Pancreas (tissue), 10 donors: ENCODE measurements around the gene CD27. TPM values are rescaled to one million over a fixed set of nuclear protein-coding genes. Genes with fewer than 3 reads are reported as not detected.

Source experiments
- ATAC-seq, 4 donors: fragments of 200-7000 bp; cut with Tn5 transposase; one replicate each; pipeline versions ENCODE4 v1.8.0 to v1.9.1; 2020; ENCODE audit warnings: mild to moderate bottlenecking in 4 of 4, moderate library complexity in 4 of 4
- DNase-seq, 6 donors: peaks; one replicate each; pipeline ENCODE4 v3.0.0-alpha.2; 2020
- FAIRE-seq: peaks from 2 replicates; lab custom pipeline; 2012; peaks lifted over from hg19 to GRCh38; lab: Jason Lieb, UNC
- H3K27ac ChIP-seq, 4 donors: fragments of 200-600 bp; sonication (generic); 1 replicate in 3 of 4; 2 replicates in 1 of 4; pipeline versions ENCODE4 v1.5.0 to v1.8.0; 2020
- H3K27me3 ChIP-seq, 4 donors: fragments of 200-600 bp; one replicate each; pipeline ENCODE4 v1.8.0; 2021
- H3K36me3 ChIP-seq, 3 donors: fragments of 200-600 bp; sonication (generic) in 1 of 3; one replicate each; pipeline versions ENCODE4 v1.5.0 to v1.8.0; 2020 to 2021
- H3K4me1 ChIP-seq, 3 donors: fragments of 200-600 bp; one replicate each; pipeline ENCODE4 v1.8.0; 2021
- H3K4me3 ChIP-seq, 4 donors: fragments of 200-600 bp; sonication (generic) in 2 of 4; one replicate each; pipeline versions ENCODE4 v1.5.0 to v1.8.0; 2020 to 2021
- H3K9me3 ChIP-seq, 4 donors: fragments of 200-600 bp; one replicate each; pipeline ENCODE4 v1.8.0; 2021
- WGBS, 2 donors: extraction: QIAGEN DNeasy Blood & Tissue Kit; methylation state at CpG; one replicate each; pipeline ENCODE4 v1.1.7; 2013; 5-methylcytosine and 5-hydroxymethylcytosine counted together
- intact Hi-C, 3 donors: fragments of 100-400 bp; cut with DNase I; formaldehyde crosslinking; loops; one replicate each; pipeline versions ENCODE4 v1.11.1 to v1.14.2; 2022
- polyA plus RNA-seq, 2 donors: library from polyadenylated mRNA; stranded (reverse); fragments of 200-250 nt; gene quantifications; one replicate each; pipeline ENCODE4 v1.2.3, GENCODE V29; 2013
- total RNA-seq, 6 donors: library from RNA; stranded (reverse); fragmentation: NEBNext Ultra II Directional in 4 of 6; extraction: Animal tissue kit (Norgen Biotek cat#: 25700) in 4 of 6; gene quantifications; one replicate each; pipeline versions ENCODE4 v1.2.1 to v1.2.4, GENCODE V29; 2021 to 2023
- TF ChIP-seq, protein P1 (sequence below), 4 donors: fragments of 200-600 bp; sonication (generic) in 3 of 4; IDR thresholded peaks; one replicate each; pipeline versions ENCODE4 v1.5.0 to v1.8.0; 2021; ENCODE audit warnings: antibody characterized with exemption in 4 of 4
- donor health status: healthy with polysubstance abuse.
- donor health status: DM: no; HTN: no; CAD: no; lungs with moderate emphysema.
- donor health status: DM: no; HTN: no; CAD: no.
- donor health status: control.
- donor health status: control.
- donor health status: Bipolar disorder and iron deficiency.
- donor health status: DM: yes; HTN: yes; CAD: no.
- donor health status: DM: no; HTN: no; CAD: no.
- donor health status: DM: no; HTN: no; CAD: no.
- donor health status: DM: yes; HTN: yes; CAD: no.

Gene CD27
- total and polyA plus RNA-seq, 8 donors: 0.14 to 0.81 (median 0.28) TPM; not detected in 2

DNA sequence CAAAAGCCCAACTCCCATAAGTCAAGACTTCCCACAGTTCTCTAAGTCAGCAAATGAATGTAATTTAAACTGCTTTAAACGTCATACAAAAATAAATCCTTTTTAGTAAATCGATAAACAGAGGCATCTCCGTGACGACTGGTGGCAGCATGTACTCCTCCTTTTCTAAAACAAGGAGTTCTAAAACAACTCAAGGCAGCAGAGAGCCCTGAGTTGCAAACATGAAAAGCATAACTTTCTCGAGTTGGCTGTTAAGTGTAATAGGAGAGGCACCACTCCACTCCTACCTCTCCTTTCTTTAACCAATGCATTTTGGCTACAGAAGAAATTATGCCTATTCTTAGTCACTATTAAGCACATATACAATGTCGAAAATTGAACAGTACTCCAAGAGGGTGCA, 38.8 kb upstream of the CD27 start:
- WGBS, 2 donors: 70 to 79% methylated on average over 6 of the region's 6 CpGs
- intact Hi-C loops: no loop called here
- no peak overlapping the region for H3K4me3 ChIP-seq
- H3K9me3 ChIP-seq: no peaks in the 10 kb centered on the region
- no peak for DNase-seq
- no peak for ATAC-seq
- no peaks in the 10 kb centered on the region for H3K4me1 ChIP-seq
- no peak overlapping the region for H3K27ac ChIP-seq
- H3K27me3 ChIP-seq: no peaks in the 10 kb centered on the region
- no peaks in the 10 kb centered on the region for H3K36me3 ChIP-seq
- TF ChIP-seq, protein P1, sequence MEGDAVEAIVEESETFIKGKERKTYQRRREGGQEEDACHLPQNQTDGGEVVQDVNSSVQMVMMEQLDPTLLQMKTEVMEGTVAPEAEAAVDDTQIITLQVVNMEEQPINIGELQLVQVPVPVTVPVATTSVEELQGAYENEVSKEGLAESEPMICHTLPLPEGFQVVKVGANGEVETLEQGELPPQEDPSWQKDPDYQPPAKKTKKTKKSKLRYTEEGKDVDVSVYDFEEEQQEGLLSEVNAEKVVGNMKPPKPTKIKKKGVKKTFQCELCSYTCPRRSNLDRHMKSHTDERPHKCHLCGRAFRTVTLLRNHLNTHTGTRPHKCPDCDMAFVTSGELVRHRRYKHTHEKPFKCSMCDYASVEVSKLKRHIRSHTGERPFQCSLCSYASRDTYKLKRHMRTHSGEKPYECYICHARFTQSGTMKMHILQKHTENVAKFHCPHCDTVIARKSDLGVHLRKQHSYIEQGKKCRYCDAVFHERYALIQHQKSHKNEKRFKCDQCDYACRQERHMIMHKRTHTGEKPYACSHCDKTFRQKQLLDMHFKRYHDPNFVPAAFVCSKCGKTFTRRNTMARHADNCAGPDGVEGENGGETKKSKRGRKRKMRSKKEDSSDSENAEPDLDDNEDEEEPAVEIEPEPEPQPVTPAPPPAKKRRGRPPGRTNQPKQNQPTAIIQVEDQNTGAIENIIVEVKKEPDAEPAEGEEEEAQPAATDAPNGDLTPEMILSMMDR (IDR thresholded peaks at IDR 0.05): no peak
- no peak for FAIRE-seq

DNA sequence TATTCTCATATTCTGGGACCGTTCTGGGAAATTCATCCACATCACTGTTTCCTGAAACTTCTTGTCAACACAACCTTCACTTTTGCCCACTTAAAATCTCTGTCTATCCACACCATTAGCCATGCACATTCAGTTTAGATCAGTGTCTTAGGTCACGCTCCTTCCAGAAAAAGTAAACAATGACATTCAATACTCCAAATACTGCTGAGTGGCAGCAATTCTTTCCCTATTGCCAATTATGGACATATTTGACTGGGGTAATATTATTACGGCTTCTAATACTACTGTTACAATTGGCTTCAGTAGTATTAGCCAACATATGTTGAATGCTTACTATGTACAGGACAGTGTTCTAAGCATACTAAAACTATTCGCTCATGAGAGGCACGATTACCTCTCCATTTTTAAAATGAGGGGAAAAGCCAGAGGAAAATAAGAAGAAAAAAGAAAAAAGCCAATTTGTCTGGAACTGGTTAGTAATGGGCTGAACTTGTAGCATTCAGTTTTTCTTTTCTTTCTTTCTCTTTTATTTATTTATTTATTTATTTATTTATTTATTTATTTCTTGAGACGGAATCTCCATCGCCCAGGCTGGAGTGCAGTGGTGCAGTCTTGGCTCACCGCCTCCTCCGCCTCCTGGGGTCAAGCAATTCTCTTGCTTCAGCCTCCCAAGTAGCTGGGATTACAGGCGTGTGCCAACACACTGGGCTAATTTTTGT, 37.4 kb upstream of the CD27 start:
- FAIRE-seq: no peak
- TF ChIP-seq, protein P1 (IDR thresholded peaks at IDR 0.05): no peak
- WGBS, 2 donors: 91 to 94% methylated on average over 10 of the region's 10 CpGs

GRCh38 chr12:6416596-6416995, 28.2 kb upstream of the CD27 start:
- Histone ChIP-seq H3K4me3 (no peak overlapping the region), H3K27ac (no peak overlapping the region), H3K4me1 (peaks cover 0 to 15% (median 0%) of the 10 kb centered on the region in 3 donors), H3K27me3 (no peaks in the 10 kb centered on the region), H3K36me3 (no peaks in the 10 kb centered on the region), H3K9me3 (no peaks in the 10 kb centered on the region)
- DNase-seq (no peak), ATAC-seq (peak in 2 of 4 donors; percentile 60 to 66), FAIRE-seq (no peak)
- TF ChIP-seq, protein P1 (IDR thresholded peaks at IDR 0.05): no peak
- intact Hi-C loops: no loop called here
- 85 to 89% methylated on average over 3 of the region's 3 CpGs for WGBS, 2 donors

More for the DNA sequence above, 37.4 kb upstream of the CD27 start:
- Histone ChIP-seq H3K4me1 (no peaks in the 10 kb centered on the region), H3K9me3 (no peaks in the 10 kb centered on the region), H3K27me3 (no peaks in the 10 kb centered on the region), H3K36me3 (no peaks in the 10 kb centered on the region), H3K4me3 (no peak overlapping the region), H3K27ac (no peak overlapping the region)
- no peak for DNase-seq
- no peak for ATAC-seq
- intact Hi-C loops: no loop called here

- FAIRE-seq (no peak), DNase-seq (peak in 2 of 6 donors; percentile 30 to 36), ATAC-seq (peak in 3 of 4 donors; percentile 35 to 59 (median 59))
- Histone ChIP-seq H3K36me3 (no peaks in the 10 kb centered on the region), H3K27ac (peak overlapping the region in 1 of 4 donors; percentile 27), H3K4me1 (peaks cover 0 to 20% (median 0%) of the 10 kb centered on the region in 3 donors), H3K9me3 (no peaks in the 10 kb centered on the region), H3K27me3 (no peaks in the 10 kb centered on the region), H3K4me3 (no peak overlapping the region)
- 34 to 35% methylated on average over 6 of the region's 6 CpGs for WGBS, 2 donors
- intact Hi-C loops: no loop called here
- TF ChIP-seq, protein P1 (IDR thresholded peaks at IDR 0.05): no peak
Measured at GRCh38 chr12:6418796-6419195, 26.0 kb upstream of the CD27 start.

- intact Hi-C loops: loop anchor here in 2 of 3 donors (5.0 kb wide), 2 partner anchors 37 to 117 kb away; no protein-coding TSS in a partner anchor
- peaks cover 0 to 21% (median 0%) of the 10 kb centered on the region in 3 donors for H3K4me1 ChIP-seq
- H3K4me3 ChIP-seq: no peak overlapping the region
- FAIRE-seq (no peak), DNase-seq (peak in 1 of 6 donors; percentile 31), ATAC-seq (no peak)
- H3K27ac ChIP-seq: peak overlapping the region in 2 of 4 donors; percentile 17 to 22
- WGBS, 2 donors: 41 to 45% methylated on average over 4 of the region's 4 CpGs
- no peaks in the 10 kb centered on the region for H3K27me3 ChIP-seq
- H3K9me3 ChIP-seq: no peaks in the 10 kb centered on the region
- TF ChIP-seq, protein P1 (IDR thresholded peaks at IDR 0.05): no peak
- H3K36me3 ChIP-seq: no peaks in the 10 kb centered on the region
Measured at GRCh38 chr12:6420364-6420763, 24.4 kb upstream of the CD27 start.
